OCI-LY1 (cell line): ENCODE results near the gene ALG1.
"Not testable (repeated sequence)": the region's sequence is repeated elsewhere in the genome, so short reads cannot be mapped to it uniquely, and the experiment has no call there.

Experiments
- CTCF ChIP-seq: fragments of 200-600 bp; sonication (generic), shearing (Covaris generic); IDR thresholded peaks from 2 replicates; pipeline ENCODE4 v1.5.1; 2017; ENCODE audit warnings: mild to moderate bottlenecking, antibody characterized with exemption, low read length, moderate library complexity, mixed read lengths
- EZH2 ChIP-seq: fragments of 200-600 bp; sonication (generic), shearing (Covaris generic); IDR thresholded peaks from 2 replicates; pipeline ENCODE4 v1.8.0; 2017; ENCODE audit warnings: borderline replicate concordance, mixed run types, mild to moderate bottlenecking, antibody characterized with exemption, low read length, moderate library complexity, mixed read lengths

- not testable (repeated sequence) for TF ChIP-seq CTCF, EZH2
These were observed 2.1 kb downstream of the ALG1 start for GRCh38 chr16:5073771-5074170.
